Glomerular endothelial cell (primary cell): ENCODE data around the gene UFD1. TPM values are rescaled to one million over a fixed set of nuclear protein-coding genes. Genes with fewer than 3 reads are reported as not detected.

Experiments used
- DNase-seq: peaks from one replicate; pipeline ENCODE4 v3.0.0-alpha.2; 2011; ENCODE audit warnings: low read depth, low spot score; ENCODE audit errors: extremely low read depth
- total RNA-seq: library from RNA; depleted of rRNA; stranded (reverse); fragments of >200 nt; gene quantifications from 2 replicates; pipeline ENCODE4 v1.2.3, GENCODE V29; 2015

Gene UFD1, protein sequence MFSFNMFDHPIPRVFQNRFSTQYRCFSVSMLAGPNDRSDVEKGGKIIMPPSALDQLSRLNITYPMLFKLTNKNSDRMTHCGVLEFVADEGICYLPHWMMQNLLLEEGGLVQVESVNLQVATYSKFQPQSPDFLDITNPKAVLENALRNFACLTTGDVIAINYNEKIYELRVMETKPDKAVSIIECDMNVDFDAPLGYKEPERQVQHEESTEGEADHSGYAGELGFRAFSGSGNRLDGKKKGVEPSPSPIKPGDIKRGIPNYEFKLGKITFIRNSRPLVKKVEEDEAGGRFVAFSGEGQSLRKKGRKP
- total RNA-seq = 66.2 and 81.9 TPM in 2 replicates

DNA sequence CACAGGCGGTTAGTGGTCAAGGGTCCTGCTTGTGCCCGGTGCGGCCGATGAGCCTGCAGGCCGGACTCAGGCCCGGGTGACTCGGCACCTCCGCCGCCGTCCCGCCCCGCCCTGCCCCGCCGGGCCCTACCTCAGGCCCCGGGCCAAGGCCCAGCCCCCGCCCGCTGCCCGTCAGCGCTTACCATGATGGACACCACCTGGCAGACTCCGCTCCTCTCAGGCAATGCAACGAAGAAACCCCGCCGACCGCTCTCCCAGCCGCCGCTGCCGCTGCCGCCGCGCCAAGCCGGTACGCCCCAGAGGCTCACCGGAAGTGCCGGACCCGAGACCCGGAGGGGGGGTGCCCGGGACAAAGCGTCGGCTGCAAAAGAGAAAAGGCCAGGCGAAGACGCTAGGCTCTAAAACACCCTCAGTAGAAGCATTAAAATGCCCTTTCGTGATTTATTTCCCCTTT lies at the start of gene UFD1:
UFD1 (minus strand) TSS at position 293 of the 454 bp plus-strand sequence; CDS start at position 185, 108 bp downstream.
- DNase-seq = no peak

DNA sequence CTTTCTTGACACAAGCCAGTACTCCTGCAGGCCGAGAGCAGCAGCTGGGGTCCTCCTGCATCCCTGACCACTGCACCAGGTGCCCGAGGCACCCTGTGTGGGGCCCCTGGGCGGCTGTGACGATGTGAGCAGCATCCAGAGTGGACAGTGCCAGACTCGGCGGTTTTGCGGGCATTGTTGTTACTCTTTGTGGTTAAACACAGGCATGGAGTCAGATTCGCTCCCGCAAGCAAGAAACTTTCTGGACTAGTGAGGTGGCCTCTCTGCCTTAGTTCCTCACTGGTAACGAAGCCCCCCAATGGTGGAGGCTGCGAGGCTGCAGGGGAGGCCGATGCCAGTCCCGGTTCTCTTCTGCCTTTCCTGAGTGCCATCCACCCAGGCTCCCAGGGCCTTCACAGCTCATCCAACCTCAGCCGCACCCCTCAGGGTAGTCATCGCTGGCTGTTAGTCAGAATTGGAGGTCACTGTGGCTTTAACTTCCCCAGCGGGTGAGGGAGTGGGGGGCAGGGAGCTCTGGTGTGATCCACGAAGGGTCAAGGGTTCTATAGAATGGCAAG lies 48.9 kb upstream of the UFD1 start:
- no peak for DNase-seq

DNA sequence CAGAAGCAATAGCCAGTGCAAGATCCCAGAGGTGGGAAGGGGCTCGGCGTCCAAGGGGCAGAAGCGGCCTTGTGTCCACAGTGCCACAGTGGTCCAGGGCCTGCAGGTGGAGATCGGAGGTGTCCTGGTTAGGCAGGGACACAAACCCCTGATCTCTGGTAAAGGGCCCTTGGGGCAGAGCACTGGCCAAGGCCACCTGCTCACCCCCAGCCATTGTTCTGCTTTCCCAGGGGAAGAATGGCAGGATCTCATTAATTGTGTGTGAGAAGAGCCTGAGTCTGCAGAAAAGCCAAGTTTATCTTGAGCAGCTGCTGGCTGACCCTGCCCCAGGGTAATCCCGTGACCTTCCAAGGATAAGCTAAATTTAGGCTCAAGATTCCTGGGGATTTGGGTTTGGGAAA lies 48.3 kb upstream of the UFD1 start:
- no peak for DNase-seq

DNA sequence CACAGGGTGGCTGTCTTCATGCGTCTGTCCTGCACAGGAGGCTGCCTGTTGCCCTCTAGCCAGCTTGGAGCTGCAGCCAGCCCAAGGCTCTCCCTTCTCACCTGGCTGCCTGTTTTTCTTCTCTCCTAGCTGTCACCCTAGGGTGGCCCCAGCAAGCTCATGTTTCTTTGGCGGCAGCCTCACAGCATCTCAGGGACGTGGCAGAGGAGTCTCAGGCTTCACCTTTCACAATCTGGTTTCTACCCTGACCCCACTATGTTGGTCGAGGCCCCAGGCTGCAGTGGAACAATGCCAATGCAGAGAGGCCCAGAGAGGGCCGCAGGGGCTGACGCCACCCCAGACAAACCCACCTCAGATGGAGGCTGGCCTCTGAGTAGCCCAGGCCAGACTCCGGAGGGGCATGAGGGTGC lies 47.7 kb upstream of the UFD1 start:
- no peak for DNase-seq

DNA sequence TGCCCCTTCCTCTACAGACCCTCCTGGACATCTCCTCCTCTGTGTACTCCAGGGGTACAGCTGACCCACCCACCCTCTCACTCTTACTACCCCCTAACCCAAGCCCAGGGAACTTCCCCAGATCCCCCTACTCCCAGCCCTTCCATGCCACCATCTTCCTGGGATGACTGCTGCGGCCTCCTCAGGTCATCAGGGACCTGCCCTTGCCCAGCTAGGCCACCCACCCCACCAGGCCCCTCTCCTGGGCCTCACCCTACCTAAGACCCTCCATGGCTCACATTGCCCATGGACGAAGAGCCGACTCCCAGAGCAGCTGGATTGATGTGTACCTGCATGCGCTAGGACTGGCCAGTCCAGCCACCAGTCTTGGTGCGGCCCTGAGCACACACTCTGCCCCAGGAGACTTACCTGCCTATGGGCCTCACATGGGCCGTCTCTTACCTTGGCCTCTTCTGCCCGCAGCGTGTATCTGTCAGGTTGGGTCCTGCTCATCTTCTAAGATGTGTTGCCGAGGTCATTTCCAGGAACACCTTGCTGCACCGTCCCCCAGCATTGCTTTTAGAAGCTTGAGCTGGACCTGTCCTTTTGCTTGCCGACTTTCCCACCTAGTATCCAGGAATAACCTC lies 47.2 kb upstream of the UFD1 start:
- no peak for DNase-seq

DNA sequence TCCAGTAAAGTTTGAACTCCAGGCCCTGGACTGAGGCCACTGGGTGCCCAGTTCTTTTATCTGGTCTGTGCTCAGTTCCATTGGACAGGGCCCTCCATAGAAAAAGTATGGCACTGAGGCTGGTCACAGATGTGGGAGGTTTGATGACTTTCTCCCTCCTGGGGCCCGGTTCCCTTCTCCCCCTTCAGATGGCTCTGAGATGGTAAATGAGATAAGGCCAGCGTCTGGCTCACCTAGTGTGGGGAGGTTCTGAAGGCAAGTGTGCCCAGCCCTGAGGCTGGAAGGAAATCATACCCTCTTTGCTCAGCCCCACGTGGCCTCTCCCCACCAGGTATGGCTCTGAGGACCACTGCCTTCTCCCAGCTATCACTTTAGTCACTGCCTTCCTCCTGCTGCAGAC lies 46.7 kb upstream of the UFD1 start:
- no peak for DNase-seq

DNA sequence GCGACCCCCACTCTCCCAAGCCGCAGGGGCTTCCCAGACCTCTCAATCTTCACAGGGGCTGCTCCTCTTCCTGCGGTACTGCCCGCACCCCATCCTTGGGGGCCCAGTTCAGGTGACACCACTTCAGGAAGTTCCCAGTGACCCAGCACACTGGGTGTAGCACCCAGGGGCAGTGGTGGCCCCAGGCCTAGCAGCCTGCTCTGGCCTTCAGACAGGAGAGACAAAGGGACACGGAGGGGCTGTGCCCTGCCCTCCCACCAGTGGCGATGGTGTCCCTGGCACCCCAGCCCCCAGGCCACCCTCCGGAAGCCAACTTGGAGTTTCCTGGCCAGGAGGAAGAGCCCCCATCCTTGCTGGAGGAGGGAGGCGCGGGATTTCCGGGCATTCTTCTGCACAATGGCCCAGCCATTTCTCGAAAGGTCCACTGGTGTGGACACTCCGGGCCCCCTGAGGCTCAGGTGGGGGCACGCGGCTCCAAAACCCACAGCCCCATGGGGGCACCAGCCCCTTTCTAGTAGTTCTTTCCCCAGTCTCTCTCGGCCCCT lies 46.2 kb upstream of the UFD1 start:
- DNase-seq = no peak

DNA sequence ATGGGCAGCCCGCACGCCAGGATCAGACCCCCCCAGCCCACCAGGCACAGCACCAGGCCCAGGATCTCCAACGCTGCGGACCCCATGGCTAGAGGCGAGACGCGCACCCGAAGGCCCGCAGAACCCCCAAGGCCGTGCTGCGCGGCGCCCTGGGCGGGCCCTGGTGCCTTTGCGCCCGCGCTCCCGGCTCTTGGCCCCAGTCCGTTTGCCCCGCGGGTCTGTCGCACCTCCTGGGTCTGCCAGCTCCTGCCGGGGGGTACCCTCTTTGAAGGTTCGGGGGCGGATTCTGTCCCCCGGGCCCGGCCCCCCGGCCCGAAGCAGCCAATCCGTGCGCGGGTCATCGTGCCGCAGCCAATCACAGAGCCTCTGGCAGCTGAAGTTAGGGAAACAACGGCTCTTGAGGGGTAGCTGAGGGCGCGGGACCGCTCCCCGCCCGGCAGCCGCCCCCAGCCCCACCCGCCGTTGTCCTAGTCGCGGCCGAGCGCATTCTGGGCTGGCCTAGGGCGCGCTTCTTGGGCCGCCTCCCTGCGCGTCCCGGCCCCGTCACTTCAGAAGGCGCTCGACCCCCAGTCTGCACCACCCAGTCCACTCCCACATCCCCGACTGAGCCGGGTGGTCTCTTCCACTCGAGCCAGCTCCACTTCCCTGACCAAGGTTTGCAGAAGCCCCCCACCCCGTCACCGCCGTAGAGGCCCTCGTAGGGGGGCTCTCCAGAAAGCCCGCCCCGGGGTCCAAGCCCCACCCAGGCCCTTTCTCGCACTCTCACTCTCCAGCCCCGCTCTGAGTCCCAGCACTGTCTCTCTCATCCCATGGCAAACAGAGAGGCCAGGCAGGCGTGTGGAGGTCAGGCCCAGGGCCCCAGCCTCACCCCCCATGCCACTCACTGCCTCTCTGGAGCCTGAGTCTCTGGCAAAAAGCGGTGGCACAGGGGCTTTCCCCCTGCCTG lies 45.5 kb upstream of the UFD1 start, which contains the start of gene CLDN5:
CLDN5 (minus strand) TSS at position 241 of the 946 bp plus-strand sequence; CDS start at position 86, 155 bp downstream.
- DNase-seq = no peak

DNA sequence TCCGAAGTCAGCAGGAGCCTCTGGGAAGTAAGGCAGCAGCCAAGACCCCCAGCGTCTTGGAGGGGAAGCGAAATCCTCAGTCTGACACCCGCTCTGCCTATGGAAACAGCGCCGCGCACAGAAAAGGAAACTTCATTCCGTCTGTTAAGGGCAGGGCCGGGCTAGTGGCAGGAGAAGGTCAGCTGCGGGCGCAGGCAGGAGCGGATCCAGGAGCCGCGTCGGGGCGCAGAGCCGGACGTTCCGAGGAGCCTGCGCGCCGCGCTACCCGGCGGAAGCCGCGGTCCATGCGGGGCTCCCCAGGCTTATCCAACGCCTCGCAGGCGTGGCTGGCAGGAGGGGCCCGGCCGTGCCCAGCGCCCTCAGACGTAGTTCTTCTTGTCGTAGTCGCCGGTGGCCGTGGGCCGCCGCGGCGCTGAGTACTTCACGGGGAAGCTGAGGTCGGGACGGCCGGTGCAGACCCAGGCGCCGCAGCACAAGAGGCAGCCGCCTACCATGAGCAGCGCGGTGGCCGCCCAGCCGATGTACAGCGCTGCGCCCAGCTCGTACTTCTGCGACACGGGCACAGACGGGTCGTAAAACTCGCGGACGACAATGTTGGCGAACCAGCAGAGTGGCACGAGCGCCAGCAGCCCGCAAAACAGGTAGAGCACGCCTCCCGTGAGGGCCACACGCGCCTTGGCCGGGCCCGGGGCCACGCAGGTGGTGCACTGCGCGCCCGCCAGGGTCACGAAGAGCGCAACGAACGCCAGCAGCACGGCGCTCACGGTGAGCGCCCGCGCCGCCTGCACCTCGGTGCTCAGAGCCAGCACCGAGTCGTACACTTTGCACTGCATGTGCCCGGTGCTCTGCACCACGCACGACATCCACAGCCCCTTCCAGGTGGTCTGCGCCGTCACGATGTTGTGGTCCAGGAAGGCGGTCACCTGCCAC lies 44.5 kb upstream of the UFD1 start:
- no peak for DNase-seq

DNA sequence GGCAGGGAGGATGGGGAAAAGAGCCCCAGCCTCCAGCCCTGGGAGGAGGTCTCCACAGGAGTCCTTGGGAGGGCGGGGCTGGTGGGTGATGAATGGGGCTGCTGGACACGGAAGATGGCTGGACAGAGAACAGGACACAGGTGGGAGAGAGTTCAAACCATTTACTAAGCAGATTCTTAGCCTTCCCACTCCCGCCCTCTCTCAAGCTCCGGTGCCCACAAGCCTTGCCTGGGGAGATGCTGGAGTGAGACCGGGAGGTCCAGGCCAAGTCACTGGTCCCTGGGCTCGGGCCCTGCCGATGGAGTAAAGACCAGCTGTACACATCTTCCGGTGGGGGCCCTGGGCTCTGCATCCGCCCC lies 43.9 kb upstream of the UFD1 start:
- no peak for DNase-seq

DNA sequence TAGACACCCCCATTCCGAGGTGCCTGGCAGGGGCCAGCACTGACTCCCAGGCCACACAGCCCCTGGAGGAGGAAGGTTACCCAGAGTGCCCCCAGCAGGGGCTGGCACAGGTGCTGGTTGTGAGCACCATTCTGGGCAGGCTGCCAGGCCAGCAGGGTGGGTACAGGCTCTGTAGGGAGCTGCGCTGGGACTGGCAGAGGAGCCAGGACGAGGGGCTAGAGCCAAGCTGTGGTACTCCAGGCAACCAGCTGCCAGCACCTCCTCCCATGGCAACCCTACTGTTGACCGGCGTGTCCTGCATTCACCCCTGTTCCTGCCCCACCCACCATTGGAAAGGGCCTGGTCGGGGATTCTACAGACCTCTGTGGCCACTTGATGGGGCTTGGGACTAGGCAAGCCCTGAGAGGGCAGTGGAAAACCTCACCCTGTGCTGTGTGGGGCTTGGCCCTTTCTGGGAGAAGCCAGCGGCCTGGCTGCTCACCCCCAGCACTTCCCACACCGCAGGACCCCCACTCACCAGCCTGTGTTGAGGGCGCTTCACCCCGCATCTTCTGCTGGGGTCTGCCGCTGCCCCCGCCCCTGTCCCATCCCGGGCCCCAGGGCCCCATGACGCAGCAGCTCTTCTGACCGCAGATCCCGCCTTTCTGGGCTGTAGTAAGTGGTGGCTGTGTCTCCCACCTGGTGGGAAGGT lies 43.3 kb upstream of the UFD1 start:
- no peak for DNase-seq

DNA sequence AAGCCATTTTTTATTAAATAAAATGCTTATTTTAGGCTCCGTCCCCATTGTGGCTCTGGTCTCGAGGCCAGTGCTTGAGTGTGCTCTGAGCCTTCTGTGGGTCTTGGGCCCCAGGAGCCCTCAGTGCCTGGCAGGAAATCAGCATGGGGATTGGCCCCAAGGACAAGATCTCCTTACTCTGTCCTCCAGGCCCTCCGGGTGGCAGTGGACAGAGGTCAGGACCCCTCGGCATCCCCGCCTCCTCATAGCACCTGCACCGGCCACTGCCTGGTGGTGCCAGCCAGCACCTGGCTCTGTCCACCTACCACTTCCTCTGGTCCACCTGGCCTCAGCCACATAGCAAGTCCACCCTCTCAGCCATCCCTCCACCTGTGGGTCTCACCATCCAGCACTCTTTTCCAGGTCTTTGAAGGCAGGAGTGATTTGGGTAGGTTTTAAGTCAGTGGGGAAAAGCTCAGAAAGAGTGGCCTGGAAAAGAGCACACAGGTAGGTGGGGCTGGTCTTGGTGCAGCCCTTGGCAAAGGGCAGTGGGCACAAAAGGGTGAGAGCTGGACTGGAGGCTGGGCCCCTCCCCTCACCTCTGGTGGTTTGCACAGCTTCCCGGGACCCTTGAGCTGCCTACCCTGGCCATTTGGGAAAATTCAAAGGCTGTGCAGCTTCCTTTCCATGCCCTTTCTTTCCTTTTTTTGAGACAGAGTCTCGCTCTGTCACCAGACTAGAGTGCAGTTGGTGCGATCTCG lies 41.7 kb upstream of the UFD1 start:
- no peak for DNase-seq

DNA sequence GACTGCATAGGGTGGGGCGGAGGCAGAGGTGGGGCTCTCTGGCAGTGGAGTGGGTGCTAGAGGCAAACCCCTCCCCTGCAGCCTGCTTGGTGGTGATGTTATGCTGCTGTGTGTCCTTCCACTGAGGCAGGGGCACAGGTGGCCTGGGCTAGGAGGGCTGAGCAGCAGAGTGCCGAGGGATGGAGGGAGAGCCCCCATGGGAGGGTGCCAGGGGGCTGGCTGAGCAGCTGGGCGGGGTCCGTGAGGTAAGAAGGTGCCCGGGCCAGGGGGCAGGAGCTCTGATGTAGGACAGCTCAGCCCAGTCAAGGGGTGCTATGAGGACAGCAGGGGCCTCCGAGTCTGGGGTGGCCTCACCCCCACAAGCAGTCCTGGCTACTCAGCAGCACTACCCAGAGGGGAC lies 41.0 kb upstream of the UFD1 start:
- DNase-seq = no peak

DNA sequence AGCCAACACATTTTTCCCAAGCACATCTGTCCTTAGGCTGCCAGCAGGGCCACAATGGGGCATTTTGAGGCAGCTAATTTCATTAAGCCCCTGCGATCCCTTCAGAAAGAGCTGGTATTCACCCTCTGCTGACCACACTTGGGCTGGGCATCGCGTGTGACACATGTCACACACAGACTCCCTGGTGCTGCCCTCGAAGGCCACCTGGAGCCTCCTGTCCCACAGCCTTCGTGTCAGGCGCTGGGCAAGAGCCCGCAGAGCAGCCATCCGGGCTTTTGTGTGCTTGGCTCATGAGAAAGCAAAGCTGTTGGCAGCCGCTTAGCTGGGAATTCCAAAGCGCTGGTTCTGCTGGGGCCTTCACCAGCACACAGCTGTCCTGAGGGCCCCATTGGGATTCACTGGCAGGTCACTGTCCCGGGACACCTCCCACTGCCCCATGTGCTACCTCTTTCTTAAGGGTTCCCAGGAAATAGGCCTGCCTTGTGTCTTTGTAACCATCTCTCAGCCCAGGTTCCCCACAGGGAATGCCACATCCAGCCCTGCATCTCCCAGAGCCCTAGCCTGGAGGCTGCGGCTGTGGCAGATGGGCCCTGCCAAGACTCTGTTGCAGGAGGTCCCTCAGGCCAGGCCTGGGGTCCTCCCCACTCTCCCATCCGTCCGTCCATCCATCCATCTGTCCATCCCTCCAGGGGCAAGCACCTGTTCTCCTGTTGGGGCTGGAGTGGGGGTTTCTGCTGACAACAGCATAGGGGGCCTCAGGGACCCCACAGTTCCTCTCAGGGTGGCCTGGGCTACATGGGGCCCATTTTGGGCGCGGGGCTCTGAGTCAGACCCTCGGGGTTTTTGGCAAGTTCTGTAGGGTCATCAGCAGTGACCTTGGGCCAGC lies 40.3 kb upstream of the UFD1 start:
- DNase-seq = no peak

DNA sequence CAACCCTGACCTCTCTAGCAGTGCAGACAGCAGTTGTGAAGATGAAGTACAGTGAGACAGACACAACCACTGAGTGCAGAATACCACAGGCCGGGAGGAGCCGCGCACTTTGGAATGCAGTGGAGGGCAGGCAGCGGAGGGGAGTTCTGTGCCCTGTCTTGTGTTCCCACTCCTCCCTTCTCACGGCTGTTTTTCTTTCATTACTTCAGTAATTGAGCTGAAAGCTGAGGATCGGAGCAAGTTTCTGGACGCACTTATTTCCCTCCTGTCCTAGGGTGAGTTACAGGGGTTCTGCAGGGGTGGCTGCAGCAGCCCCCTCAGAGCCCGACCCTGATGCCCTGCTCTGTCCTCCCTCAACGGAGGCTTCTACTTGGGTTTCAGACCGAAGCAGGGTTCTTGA lies 39.6 kb upstream of the UFD1 start:
- no peak for DNase-seq

DNA sequence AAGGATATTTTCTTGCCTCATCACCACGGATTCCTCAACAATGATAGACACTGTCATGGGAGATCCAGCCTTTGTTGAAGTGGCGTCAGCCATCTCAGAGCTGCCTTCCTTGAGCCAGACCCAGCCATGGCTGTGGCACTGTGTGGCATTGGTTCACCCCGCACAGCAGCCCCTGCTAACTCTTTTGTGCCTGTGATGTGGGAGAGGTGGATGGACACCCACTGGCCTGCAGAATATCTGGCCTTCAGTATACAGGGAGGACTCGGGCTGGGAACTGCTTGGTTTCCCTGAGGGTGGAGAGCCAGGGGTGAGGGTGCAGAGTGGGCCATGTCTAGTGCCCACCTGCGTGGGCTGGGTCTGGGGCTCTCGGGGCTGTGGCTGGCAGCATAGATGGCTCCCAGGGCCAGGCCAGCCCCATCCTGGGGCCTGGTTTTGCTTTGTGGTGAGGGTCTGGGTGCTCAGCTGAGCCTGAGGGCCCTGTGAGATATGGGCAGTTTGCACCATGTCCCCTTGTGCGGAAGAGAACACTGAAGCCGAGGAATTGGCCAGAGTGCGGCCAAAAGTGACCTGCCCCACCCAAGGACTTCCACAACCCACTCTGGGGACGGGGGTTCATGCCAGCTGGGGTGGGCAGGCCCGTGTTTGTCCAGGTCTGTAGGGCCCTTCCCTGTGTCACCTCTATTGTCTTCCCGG lies 39.1 kb upstream of the UFD1 start:
- no peak for DNase-seq

DNA sequence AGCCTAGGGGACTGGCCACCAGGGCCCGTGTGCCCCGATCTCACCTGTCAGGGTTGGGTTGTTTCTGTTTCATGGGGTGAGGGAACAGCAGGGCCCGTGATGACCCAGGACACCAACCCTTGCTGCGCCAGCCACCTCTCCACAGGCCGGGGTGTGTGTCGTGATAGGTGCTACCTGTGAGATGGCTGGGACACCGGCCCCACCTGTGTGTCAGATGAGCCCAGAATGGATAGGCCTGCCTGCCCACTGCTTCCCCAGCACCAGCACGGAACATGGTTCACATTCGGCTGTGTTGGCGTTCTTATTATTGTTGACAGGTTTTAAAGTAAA lies 38.1 kb upstream of the UFD1 start:
- DNase-seq = no peak
